Peyer's patch (tissue), 4 donors: Measurements from ENCODE around the gene SBF2.

Source experiments
- POLR2A ChIP-seq, 2 donors: fragments of 450-650 bp; IDR thresholded peaks; one replicate each; pipeline ENCODE4 v1.5.1; 2017; ENCODE audit warnings: antibody characterized with exemption in 2 of 2, mild to moderate bottlenecking in 2 of 2, moderate library complexity in 2 of 2
- TF ChIP-seq, protein P1 (sequence below), 6 experiments: fragments of 450-650 bp in 4 of 6; fragments of 200-600 bp in 2 of 6; sonication (generic) in 1 of 6; IDR thresholded peaks; one replicate each; pipeline ENCODE4 v1.5.1; 2017 to 2019; ENCODE audit warnings: antibody characterized with exemption in 6 of 6, mild to moderate bottlenecking in 3 of 6, moderate library complexity in 1 of 6

DNA sequence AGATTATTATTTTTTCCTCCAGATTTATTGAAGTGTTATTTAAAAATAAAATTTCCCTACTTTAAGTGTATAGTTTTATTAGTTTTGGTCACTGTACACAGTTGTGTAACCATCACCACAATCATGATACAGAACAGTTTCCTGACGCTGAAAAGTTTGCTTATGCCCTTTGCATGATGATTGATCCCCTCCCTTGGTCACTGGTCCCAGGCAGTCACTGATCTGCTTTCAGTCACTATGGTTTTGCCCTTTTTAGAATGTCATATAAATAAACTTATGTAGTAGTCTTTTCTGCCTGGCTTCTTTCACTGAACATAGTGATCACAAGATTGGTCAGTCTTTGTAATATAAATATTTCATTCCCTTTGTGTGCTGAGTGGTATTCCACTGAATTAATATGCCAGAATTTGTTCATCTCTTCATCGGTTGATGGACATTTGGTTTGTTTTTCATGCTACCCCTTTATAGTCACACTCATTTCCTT, 489.6 kb downstream of the SBF2 start:
- no peak for TF ChIP-seq POLR2A (IDR thresholded peaks at IDR 0.05)
- TF ChIP-seq, protein P1, sequence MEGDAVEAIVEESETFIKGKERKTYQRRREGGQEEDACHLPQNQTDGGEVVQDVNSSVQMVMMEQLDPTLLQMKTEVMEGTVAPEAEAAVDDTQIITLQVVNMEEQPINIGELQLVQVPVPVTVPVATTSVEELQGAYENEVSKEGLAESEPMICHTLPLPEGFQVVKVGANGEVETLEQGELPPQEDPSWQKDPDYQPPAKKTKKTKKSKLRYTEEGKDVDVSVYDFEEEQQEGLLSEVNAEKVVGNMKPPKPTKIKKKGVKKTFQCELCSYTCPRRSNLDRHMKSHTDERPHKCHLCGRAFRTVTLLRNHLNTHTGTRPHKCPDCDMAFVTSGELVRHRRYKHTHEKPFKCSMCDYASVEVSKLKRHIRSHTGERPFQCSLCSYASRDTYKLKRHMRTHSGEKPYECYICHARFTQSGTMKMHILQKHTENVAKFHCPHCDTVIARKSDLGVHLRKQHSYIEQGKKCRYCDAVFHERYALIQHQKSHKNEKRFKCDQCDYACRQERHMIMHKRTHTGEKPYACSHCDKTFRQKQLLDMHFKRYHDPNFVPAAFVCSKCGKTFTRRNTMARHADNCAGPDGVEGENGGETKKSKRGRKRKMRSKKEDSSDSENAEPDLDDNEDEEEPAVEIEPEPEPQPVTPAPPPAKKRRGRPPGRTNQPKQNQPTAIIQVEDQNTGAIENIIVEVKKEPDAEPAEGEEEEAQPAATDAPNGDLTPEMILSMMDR (IDR thresholded peaks at IDR 0.05): no peak
